Activated CD4-positive, CD25-positive, alpha-beta regulatory T cell (primary cell): ENCODE measurements around the gene MYO10.
A peak's percentile ranks its signal among the peaks of the same experiment; 100 is the strongest.

Source experiments
- DNase-seq, 4 experiments: peaks; one replicate each; lab custom pipeline; 2025; lab: John Stamatoyannopoulos, UW

The MYO10 gene

GRCh38 chr5:16812448-16812847 is 123.6 kb downstream of the MYO10 start:
- DNase-seq = no peak

GRCh38 chr5:16810208-16810854 is 125.8 kb downstream of the MYO10 start:
- no peak for DNase-seq

- no peak for DNase-seq
Measured at GRCh38 chr5:16809395-16810207, 126.5 kb downstream of the MYO10 start.

GRCh38 chr5:16809010-16809394 is 127.1 kb downstream of the MYO10 start:
- no peak for DNase-seq

GRCh38 chr5:16808021-16808420 is 128.1 kb downstream of the MYO10 start:
- DNase-seq = no peak

GRCh38 chr5:16807547-16807864 is 128.6 kb downstream of the MYO10 start:
- no peak for DNase-seq

GRCh38 chr5:16806711-16807546 is 129.2 kb downstream of the MYO10 start:
- DNase-seq = no peak

GRCh38 chr5:16805486-16805885 is 130.6 kb downstream of the MYO10 start:
- no peak for DNase-seq

- DNase-seq = no peak
Measured at GRCh38 chr5:16803831-16804230, 132.3 kb downstream of the MYO10 start.

- DNase-seq = no peak
Measured at GRCh38 chr5:16800477-16800876, 135.6 kb downstream of the MYO10 start.

GRCh38 chr5:16799796-16800195 is 136.3 kb downstream of the MYO10 start:
- DNase-seq = no peak

GRCh38 chr5:16797951-16798350 is 138.1 kb downstream of the MYO10 start:
- DNase-seq = no peak

- no peak for DNase-seq
Measured at GRCh38 chr5:16794269-16794913, 141.7 kb downstream of the MYO10 start.

GRCh38 chr5:16792598-16793275 is 143.4 kb downstream of the MYO10 start:
- DNase-seq = no peak

GRCh38 chr5:16791904-16792597 is 144.0 kb downstream of the MYO10 start:
- DNase-seq = no peak

- no peak for DNase-seq
Measured at GRCh38 chr5:16791036-16791705, 144.9 kb downstream of the MYO10 start.

- DNase-seq = no peak
Measured at GRCh38 chr5:16788957-16789356, 147.1 kb downstream of the MYO10 start.

GRCh38 chr5:16787278-16787677 is 148.8 kb downstream of the MYO10 start:
- DNase-seq = no peak

GRCh38 chr5:16784843-16785791 is 151.0 kb downstream of the MYO10 start:
- DNase-seq = peak in 1 of 4 experiments; percentile 13
